ENCODE measurements around the gene OPTN.
"Not testable (repeated sequence)": the region's sequence is repeated elsewhere in the genome, so short reads cannot be mapped to it uniquely, and the experiment has no call there.

OPTN gene

DNA sequence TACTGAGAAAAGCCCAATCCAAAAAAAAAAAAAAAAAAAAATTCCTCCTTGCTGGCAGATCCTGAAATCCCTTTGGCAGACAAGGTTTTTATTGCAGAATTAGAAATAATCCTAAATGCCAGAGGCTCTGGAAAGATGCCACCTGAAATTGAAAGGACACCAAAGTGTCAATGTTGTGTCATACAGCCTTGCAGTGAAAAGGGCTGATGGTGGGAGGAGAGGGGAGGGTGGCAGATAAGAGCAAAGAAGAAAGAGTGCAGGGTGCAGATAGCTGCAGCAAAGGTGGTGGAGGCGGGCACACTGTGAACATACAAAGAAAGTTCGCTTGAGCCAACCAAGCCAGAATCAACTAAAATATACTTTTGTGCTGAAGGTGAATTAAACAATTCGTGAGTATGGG is 8.2 kb upstream of the OPTN start:
- DNase-seq = no peak

DNA sequence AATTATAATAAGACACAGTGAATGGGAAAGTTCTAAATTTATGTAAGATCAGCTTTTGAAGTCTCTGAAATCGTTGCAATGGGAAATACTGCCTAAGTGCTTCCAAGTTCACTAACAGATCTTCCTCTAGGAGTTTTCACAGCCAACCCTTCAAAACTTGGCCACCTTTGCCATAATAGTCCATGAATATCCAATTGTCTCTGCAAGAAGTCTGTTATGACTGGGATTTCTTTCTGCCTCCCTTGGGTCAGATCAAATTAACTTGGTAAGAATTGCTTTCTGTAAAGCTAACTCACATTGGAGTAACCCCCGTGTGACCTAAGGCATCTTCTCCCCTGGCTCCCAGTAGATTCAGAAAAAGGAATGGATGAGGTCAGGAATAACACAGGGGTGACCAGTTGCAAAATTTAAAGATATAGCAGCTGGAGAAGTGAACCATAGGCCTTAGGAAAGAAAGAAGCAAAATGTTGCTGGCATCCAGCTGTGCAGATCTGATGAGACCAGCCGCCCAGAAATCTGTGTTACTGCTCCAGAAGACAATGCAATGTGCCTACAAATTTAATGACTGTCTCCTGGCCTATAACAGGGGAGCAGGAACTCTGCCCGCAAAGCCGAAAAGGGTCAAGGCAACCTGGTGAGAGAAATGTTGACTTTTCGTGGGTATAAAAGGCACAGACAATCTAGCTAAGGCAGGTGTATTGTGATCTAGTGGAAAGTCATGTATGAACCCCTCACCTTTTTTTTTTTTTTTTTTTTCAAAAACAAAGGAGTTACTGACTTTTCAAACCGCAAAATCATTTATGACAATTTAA is 7.5 kb upstream of the OPTN start:
- no peak for DNase-seq

DNA sequence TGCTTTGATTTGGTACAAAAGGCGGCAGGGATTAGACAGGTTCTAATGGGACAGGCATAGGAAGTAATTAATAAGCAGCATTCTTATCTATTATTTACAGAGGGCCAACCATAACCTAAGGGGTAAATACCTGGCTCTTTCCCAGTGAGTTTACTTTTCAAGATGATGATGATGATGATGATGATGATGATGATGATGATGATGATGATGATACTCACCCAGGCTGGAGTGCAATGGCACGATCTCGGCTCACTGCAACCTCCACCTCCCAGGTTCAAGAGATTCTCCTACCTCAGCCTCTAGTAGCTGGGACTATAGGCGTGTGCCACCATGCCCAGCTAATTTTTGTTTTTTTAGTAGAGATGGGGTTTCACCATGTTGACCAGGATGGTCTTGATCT is 5.9 kb upstream of the OPTN start:
- DNase-seq = not testable (repeated sequence)

DNA sequence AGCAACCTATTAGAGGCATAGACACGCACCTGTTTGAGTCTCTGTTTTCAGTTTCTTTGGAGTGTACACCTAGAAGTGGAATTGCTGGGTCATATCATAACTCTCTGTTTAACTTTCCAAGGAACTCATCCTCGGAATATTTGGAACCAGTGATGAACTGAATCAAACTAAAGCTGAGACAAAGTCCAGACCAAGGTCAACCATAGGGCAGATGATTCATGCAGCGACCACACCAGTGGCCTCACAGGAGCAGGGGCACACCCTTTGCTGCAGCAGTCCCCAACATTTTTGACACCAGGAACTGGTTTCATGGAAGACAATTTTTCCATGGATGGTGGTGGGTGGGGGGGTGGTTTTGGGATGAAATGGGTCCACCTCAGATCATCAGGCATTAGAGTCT is 4.9 kb upstream of the OPTN start:
- no peak for DNase-seq

DNA sequence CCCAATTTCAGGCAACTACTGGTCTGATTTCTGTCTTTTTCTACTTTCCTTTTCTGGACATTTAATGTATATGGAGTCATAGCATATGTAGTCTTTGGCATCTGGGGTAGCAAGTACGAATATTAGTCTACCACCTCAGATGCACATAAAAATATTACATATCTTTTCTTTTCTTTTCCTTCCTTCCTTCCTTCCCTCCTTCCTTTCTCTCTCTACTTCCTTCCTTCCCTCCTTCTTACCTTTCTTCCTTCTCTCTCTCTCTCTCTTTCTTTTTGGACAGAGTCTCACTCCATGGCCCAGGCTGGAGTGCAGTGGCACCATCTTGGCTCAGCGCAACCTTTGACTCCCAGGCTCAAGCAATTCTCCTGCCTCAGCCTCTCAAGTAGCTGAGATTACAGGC is 4.0 kb upstream of the OPTN start:
- DNase-seq = no peak

DNA sequence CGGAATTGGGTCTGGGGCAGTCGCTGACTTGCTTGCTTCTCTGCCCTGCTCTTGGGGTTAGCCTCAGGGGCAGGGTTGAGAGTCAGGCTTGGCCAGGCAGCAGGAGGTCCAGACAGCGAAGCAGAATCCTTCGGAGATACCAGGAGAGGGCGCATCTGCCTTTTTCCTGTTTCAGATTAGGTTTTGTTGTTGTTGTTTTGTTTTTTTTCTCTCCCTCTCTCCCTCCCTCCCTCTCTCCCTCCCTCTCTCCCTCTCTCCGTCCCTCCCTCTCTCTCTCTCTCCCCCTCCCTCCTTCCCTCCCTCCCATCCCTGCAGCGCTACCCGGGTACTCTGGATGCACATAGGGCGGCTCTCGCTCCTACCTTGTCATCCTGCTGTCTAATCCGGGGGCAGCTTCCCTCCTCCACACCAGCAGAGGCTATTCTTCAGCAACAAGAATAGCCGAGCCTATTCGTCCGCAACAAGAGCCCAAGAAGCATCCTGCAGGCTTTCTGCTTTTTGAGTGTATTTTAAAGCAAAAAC is 758 bp upstream of the OPTN start:
- DNase-seq = peak; percentile 45

DNA sequence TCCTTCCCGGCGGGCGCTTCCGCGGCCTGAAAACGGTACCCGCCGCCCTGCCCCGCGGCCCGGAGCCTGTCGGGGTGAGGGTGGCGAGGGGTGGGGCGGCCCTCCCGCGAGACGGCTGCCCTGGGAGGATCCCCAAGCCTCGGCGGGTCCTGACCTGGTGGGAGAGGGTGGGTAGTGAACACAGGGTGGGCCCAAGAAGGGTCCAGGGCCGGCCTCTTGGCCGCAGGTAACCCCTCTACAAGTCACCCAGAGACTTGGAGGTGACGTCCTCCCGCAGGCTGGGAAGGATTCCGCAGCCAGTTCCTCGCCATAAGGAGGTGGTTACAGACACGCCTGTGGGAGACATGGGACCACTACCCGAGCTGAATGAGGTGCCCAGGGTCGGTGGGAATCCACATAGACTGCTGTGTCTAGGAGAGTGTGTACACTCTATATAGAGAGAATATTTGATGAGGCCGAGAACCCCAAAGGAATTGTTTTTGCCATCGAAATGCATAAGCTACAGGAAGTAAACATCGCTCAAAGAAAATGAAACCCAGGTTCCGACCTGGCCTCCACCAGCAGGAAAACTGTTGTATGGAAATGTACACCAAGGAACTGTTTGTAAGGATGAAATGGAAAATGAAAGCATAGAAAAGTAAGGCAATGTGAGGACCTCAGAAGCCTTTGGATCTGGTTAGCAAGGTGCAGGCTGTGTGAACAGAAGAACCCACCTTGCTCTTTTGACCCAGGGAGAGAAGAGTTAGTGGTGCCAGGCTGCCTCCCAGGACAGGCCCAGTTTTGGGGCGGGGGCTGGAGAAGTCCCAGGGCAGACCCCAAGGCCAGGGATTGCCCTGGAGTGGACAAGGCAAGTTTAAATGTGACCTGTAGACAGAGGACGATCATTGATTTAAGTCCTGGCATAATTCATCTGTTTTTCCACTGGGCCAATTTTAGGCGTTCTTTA is 659 bp downstream of the OPTN start:
- DNase-seq = peak; percentile 3

DNA sequence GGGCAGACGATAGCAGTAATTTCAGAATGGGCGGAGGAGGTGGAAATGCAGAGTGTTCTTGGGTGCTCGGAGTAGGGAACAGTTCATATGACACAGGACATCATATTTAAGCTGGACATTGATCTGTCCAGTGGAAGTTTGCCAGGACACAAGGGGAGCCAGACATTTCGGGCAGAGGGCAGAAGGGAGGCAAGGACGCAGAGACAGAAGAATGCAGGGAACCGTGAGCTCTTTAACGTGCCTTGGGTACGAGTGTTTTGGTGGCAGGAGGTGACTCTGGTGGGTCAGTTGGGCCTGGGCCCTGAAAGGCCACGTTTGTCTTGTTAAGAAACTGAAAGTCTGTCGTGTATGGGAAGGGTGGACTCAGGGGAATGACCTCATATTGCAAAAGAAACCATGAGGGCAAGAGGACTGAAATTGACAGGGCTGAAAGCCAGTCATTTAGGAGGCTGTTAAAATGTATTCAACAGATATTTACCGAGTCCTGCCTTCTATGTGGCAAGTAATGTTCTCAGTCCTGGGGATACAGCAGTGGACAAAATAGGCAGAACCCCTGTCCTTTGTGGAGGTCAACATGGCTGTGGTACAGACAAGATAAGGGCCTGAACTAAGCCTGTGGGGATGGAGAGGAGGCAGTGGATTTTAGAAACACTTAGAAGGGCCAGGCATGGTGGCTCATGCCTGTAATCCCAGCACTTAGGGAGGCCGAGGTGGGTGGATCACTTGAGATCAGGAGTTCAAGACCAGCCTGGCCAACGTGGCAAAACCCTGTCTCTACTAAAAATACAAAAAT is 2.2 kb downstream of the OPTN start:
- DNase-seq = no peak

DNA sequence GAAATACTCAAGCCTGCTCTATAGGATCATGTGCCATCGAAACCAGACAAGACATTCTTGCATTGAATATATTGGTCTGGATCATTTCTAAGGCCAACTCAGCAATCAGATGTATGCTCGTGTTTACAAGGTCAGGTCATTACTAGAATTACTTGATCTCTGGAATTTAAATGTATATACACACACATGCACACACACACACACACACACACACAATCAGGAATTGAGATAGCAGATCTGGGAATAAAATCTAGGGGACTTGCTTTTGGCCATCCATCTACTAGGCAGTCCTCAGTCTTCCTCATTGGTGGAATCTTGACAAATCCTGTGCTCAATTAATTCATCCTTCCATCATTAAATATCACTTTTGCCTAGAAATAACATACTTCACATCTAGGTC is 3.6 kb downstream of the OPTN start:
- DNase-seq = no peak

DNA sequence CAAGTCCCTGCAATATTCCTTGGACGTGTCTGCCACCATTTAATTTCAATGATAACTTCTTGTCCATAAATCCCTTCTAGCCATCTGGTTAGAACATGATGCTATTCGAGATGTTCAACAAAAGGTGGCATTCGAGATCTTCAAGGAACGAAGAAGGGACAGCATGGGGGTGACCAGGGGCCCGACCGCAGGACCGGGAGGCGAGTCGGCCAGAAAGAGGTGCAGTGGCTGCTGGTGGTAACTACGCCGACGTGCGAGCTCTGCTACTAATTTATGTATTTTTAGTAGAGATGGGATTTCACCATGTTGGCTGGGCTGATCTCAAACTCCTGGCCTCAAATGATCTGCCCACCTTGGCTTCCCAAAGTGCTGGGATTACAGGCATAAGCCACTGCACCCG is 4.7 kb downstream of the OPTN start:
- no peak for DNase-seq

DNA sequence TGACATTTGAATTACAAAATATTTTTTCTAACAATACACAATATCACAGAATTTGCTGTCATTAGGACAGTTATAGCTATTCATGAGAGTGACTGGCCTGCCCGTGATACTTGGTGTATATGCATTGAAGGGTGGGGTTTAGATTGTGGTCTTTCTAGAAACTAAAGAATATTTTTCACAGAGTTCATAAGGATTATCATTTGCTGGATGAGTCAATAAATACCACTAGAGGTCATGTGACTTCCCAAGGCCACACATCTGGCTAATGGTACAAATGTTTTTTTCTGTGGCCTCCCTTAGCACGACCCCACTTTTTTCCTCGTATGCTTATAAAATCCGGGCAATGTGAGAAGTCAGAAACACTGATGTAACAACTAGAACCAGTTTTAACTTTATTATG is 5.2 kb downstream of the OPTN start:
- no peak for DNase-seq

DNA sequence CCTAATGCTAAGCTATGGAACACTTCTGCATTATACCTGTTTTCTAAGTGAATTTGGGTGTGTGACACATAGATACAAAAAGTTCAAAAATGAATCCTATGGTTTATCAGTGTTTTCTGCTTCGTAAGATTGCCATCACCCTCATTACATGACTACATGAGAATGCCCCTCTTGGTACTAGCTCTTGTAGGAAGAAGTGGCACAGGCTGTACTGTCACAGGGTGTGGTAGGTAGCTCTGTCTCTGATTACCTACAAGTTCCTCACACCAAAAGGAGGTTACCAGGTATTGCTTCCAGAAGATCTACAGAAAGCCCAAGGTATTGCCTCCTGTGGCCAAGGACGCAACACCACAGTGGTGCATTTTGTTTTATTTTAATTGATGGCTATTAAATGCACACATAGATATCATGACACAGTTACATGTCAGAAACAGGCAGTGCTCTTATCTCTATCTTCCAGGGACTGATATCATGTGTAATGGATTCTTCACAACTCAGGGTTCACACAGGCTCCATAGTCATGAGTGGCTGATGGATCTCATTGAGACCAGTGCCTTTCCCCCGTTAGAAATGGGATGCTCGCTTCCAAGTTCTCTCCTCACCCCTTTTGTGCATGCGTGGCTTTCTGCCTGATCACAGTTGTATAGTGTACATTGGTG is 6.6 kb downstream of the OPTN start:
- DNase-seq = no peak

DNA sequence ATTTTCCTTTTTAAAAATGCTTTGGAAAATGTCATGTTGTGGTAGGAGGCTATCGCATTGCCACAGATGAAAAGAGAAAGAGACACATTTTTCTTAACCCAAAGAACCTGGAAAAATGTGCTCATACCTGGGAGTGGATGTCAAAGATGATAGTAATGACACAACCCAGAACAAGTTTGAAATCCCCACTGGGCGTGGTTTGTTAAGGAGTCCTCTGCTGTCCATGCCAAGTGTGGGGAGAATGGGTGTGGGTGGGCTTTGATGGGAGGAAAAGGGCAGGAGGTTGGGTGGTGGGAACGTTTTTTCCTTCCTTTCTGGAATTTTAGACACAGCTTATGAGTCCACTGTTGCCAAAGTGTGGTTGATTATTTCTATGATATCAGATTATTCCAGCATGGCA is 10.9 kb downstream of the OPTN start:
- no peak for DNase-seq

DNA sequence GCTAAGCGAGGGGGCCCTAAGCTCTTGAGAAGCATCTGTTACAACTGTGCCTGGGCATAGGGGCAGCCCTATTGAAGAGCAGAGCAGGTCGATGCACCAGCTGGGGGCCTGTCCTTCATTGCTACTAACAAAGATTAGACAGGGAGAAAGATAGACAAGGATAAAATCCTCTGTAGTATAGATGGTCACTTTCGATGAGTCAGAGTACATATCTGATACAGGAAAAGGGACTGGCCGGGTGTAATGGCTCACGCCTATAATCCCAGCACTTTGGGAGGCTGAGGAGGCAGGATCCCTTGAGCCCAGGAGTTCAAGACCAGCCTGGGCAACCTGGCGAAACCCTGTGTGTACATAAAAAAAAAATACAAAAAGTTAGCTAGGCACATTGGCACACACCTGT is 13.6 kb downstream of the OPTN start:
- DNase-seq = no peak

DNA sequence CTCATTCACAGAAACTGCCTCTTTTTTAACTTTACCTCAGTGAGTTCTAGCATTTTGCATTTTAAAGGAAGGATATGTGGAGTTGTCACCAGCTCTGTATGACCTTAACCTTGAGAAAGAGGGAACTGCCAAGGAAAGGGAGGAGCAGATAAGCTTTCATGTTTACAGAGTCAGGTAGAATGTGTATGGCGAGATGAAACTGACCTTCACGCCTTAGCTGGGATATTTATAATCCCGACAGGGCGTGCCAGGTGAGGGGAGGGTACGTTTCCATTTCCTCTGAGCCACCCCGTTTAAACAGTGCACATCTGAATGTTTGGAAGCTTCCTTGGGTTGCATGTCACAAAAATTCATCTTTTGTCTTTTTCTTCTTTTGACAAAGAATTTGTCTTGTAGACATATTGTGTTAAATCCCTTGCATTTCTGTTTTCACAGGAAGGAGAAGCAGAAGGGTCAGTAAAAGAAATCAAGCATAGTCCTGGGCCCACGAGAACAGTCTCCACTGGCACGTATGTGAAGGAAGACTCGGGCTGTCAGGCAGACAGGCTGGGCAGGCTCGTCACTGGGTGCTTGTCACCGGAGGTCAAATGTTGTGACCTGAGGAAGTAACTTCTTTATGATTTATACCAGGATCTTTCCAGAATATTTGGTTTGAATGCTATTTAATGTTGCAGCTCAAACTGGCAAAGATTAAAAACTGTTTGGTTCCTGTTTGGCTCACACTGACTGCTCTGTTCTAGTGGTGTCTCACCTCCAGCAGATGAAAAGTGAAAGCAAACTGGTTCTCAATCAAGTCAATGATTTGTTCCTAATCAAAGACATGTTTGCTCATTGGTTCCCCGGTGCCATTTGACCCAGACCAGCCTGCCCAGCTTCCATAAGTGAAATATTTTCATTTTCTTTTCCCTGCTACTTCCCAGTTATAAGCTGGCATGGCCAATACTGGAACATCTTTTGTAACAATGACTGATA is 16.2 kb downstream of the OPTN start:
- DNase-seq = no peak

DNA sequence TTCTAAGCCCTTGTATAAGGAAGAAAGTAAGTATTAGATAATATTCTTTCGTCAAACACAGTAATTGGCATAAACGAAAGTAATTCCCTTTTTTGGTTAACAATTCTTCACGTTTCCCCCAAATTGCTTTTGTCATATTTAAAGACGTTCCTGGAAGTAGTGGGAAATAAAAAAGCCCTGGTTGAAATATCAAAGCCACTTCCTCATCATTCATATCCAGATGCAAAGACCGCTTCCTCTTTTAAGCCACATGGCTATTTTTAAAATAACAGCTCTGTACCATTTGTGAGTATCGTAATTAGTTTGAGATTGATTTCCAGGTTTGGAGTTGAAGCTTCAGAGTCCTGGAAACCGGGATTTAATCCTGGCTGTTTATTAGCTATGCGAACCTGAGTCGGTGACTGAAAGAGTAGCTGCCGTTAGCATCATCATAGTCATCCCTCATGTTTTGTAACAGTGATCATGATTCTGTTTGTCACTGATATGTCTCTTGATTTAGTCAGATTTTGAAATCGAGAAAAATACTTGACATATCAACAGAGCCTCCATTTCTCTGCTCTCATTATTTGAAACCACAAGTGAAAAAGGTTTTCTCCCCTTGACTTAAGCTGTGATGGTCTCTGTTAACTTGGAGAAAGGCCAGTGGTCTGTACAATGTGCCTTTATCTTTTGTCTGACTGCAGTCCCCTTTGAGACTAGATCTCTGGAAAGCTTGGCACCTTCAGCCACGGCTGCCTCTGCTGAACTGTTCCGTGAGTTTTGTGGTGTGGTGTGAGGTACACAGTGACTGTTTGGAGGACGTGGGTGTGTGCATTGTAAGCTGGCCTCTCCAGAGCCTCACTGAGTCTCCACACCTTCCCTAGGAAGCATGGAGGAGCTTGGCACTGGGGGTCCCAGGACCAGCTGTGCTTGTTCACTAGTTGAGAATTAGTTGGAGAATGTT is 18.1 kb downstream of the OPTN start:
- DNase-seq = no peak

DNA sequence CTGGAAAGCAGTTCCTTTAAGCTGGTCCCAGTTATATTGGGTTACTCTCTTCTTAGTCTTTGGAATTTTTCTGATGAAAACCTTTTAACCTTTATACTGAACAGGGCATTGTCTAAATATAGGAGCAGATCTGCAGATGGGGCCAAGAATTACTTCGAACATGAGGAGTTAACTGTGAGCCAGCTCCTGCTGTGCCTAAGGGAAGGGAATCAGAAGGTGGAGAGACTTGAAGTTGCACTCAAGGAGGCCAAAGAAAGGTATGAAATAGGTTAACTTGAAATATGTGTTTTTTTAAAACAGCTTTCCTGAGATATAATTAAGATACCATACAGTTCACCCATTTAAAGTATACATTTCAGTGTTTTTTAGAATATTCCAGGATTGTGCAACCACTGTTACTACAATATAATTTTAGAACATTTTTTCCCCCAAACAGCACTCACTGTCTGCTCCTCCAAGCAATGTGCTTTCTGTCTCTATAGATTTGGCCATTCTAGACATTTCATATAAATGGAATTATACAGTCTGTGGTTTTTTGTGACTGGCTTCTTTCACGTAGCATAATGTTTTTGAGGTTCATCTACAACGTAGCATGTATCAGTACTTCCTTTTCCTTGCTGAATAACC is 18.9 kb downstream of the OPTN start:
- DNase-seq = no peak

DNA sequence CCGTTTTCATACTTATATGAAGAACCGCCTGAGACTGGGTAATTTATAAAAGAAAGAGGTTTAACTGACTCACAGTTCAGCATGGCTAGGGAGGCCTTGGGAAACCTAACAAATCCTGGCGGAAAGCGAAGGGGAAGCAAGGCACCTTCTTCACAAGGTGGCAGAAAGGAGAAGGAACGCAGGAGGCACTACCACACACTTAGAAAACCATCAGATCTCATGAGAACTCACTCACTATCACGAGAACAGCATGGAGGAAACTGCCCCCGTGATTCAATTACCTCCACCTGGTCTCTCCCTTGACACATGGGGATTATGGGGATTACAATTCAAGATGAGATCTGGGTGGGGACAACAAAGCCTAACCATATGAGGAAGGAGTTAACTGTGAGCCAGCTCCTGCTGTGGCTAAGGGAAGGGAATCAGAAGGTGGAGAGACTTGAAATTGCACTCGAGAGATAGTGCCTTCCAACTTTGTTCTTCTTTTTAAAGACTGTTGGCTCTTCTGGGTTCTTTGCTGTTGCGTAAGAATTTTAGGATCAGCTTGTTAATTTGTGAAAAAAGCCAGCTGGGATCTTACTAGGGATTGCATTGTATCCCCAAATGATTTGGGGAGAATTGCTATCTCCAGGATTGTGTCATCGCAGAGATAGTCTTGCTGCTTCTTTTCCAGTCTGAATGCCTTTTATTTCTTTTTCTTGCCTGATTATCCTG is 21.0 kb downstream of the OPTN start:
- no peak for DNase-seq

DNA sequence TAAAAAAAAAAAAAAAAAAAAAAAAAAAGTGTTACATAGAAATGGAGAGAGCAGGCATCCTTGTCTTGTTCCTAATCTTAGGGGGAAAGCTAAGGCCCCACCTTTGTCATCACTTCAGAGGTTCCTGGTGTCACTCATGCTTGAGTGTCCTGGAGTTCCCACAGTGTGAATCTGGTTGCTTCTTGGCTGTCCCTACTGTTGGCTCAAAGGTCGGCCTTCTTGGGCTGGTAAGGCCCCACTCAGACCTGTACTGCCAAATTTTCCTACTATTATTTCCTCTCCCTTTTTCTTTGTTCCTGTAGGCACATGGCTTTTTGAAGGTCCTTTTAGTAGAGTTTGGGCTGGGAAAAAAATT is 21.5 kb downstream of the OPTN start:
- no peak for DNase-seq

All from CD4-positive, alpha-beta T cell treated with Interferon gamma for 1 hour (primary cell).